Measurements from ENCODE around the gene CCDC190.
"Not testable (repeated sequence)": the region's sequence is repeated elsewhere in the genome, so short reads cannot be mapped to it uniquely, and the experiment has no call there.

The CCDC190 gene

DNA sequence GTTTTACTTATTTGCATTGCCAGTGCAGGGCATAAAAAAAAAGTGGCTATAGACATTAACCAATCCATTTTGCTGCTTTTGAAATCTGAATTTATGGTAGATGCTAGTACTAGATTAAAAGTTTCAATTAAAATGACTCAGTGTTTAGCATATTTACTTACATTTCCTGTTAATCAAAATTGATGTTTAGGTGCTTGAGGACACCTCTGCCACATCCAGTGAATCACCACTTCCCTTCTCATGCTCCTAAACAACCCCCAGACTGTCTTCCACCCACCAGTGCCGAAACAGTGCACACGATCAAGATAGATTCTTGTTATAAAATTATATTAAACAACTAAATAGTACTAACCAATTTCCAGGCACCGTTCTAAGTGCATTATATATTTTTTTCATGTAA, 37.7 kb downstream of the CCDC190 start:
- ATAC-seq: peak; percentile 90
- no peak for DNase-seq (ENCODE audit: low spot score in 2 of 2)
- Mint-ChIP-seq H3K36me3 (no peaks in the 10 kb centered on the region), H3K9me3 (no peaks in the 10 kb centered on the region), H3K4me3 (peak overlapping the region; percentile 65), H3K4me1 (peaks cover 26% of the 10 kb centered on the region), H3K27ac (peak overlapping the region; percentile 72)

DNA sequence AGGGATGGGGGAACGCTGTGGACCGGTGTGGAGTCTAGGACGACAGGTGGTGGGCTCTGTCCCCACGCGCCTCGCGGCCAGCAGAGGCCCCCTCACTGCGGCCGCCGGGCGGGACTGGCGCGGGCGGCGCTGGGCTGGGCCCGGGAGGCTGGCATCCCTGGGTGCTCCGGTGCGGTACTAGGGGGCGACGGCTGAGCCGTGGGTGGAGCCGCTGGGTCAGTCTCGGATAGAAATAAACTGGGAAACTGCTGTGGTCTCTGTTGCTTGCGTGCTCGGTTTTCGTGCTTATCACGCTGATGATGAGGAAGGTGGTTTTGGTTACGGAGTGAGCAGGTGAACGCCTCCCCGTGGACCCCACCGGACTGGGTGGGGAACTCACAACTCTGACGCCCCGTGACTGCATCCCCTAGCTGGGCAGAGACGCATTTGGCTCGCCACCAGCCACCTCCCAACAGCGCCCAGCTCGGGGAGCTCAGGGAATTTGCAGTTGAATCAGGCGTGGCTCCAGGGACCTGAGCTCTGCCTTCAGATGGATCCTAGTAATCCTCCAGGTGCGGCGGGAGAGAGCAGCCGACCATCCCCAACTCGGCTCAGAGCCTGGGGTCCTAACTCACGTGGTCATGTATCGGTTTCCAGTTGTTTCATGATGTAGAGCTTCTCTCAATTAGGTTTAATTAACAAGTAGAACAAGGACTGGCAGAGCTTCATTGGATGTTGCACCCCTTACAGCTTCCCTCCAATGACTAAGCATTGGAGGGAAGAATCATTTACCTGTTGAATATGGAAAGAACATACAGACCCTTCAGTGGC, 38.4 kb downstream of the CCDC190 start:
- H3K4me3 Mint-ChIP-seq: peak overlapping the region; percentile 65
- DNase-seq (ENCODE audit: low spot score in 2 of 2) (peak in 1 of 2 donors; percentile 51), ATAC-seq (peak; percentile 59)
- no peaks in the 10 kb centered on the region for H3K9me3 Mint-ChIP-seq
- H3K27ac Mint-ChIP-seq: peak overlapping the region; percentile 72
- H3K4me1 Mint-ChIP-seq: peaks cover 26% of the 10 kb centered on the region
- no peaks in the 10 kb centered on the region for H3K36me3 Mint-ChIP-seq

- H3K4me1 Mint-ChIP-seq: peaks cover 20% of the 10 kb centered on the region
- not testable (repeated sequence) for H3K27ac Mint-ChIP-seq; H3K9me3 Mint-ChIP-seq; H3K4me3 Mint-ChIP-seq; H3K36me3 Mint-ChIP-seq; DNase-seq (ENCODE audit: low spot score in 2 of 2); ATAC-seq
Measured at GRCh38 chr1:162818666-162819065, 42.3 kb downstream of the CCDC190 start.

- not testable (repeated sequence) for H3K27ac Mint-ChIP-seq; ATAC-seq; DNase-seq (ENCODE audit: low spot score in 2 of 2); H3K4me3 Mint-ChIP-seq; H3K9me3 Mint-ChIP-seq; H3K36me3 Mint-ChIP-seq
- peaks cover 15% of the 10 kb centered on the region for H3K4me1 Mint-ChIP-seq
Measured at GRCh38 chr1:162818136-162818535, 42.8 kb downstream of the CCDC190 start.

- H3K36me3 Mint-ChIP-seq: peaks cover 28% of the 10 kb centered on the region
- ATAC-seq; H3K27ac Mint-ChIP-seq; DNase-seq (ENCODE audit: low spot score in 2 of 2); H3K9me3 Mint-ChIP-seq; H3K4me3 Mint-ChIP-seq: not testable (repeated sequence)
- peaks cover 10% of the 10 kb centered on the region for H3K4me1 Mint-ChIP-seq
Measured at GRCh38 chr1:162812357-162812756, 48.6 kb downstream of the CCDC190 start.

GRCh38 chr1:162807503-162807902, 53.5 kb downstream of the CCDC190 start:
- H3K4me3 Mint-ChIP-seq; H3K9me3 Mint-ChIP-seq; ATAC-seq; DNase-seq (ENCODE audit: low spot score in 2 of 2); H3K27ac Mint-ChIP-seq: not testable (repeated sequence)
- Mint-ChIP-seq H3K4me1 (peaks cover 10% of the 10 kb centered on the region), H3K36me3 (peaks cover 66% of the 10 kb centered on the region)

Measured in stimulated activated effector memory CD8-positive, alpha-beta T cell treated with anti-CD3 and anti-CD28 coated beads, Interleukin-12 subunit alpha, Interleukin-12 subunit beta, amount 100 ng/mL, for 72 hours (primary cell).